GM19099 (cell line): ENCODE data around the gene C2orf15.

Source experiments
- POLR2A ChIP-seq: IDR thresholded peaks from 3 replicates; pipeline ENCODE4 v1.6.1; 2011; ENCODE audit warnings: low read depth; ENCODE audit not compliant: insufficient read length; ENCODE audit errors: extremely low read depth

C2orf15 gene

GRCh38 chr2:99190548-99190947 lies 49.0 kb downstream of the C2orf15 start:
- no peak for TF ChIP-seq POLR2A

- no peak for TF ChIP-seq POLR2A
These were observed 56.8 kb downstream of the C2orf15 start for GRCh38 chr2:99198103-99198841.

- no peak for TF ChIP-seq POLR2A
These were observed 58.7 kb downstream of the C2orf15 start for GRCh38 chr2:99200076-99200800.
